DND-41 (cell line): ENCODE data around the gene USP9X.

Experiments
- CTCF ChIP-seq: IDR thresholded peaks from 2 replicates; pipeline ENCODE4 v1.5.1; 2012; ENCODE audit warnings: borderline replicate concordance, low read length, moderate library complexity, mild to moderate bottlenecking; ENCODE audit not compliant: poor library complexity, severe bottlenecking; ENCODE audit errors: extremely low read depth
- EZH2 ChIP-seq: IDR thresholded peaks from 3 replicates; pipeline ENCODE4 v1.6.1; 2012; ENCODE audit warnings: borderline replicate concordance, low read depth, mild to moderate bottlenecking, moderate library complexity, low read length, inconsistent platforms; ENCODE audit not compliant: severe bottlenecking

GRCh38 chrX:41258226-41258625 is 173.0 kb downstream of the USP9X start:
- TF ChIP-seq CTCF = no peak
- TF ChIP-seq EZH2 = no peak
